Lower leg skin (tissue), 3 donors: ENCODE measurements around the gene FKRP.

ENCODE experiments used
- CTCF ChIP-seq, 3 donors: fragments of 450-650 bp; IDR thresholded peaks; one replicate each; pipeline ENCODE4 v1.5.1; 2016; ENCODE audit warnings: antibody characterized with exemption in 3 of 3, mild to moderate bottlenecking in 3 of 3, moderate library complexity in 2 of 3
- POLR2A ChIP-seq, 2 donors: fragments of 450-650 bp; IDR thresholded peaks; one replicate each; pipeline ENCODE4 v1.6.1; 2016 to 2017; ENCODE audit warnings: antibody characterized with exemption in 2 of 2, mild to moderate bottlenecking in 1 of 2, moderate library complexity in 1 of 2

GRCh38 chr19:46776927-46777911 is 31.4 kb downstream of the FKRP start:
- TF ChIP-seq CTCF (IDR thresholded peaks at IDR 0.05) (no peak), POLR2A (IDR thresholded peaks at IDR 0.05) (no peak)
